Activated T-cell treated with anti-CD3 and anti-CD28 coated beads, Interleukin-2, amount 50 U/mL, for 72 hours (primary cell): Measurements from ENCODE around the gene RPS24. TPM values are rescaled to one million over a fixed set of nuclear protein-coding genes. Genes with fewer than 3 reads are reported as not detected.
A peak's percentile ranks its signal among the peaks of the same experiment; 100 is the strongest.

Source experiments
- ATAC-seq, 2 donors: fragments of 150-1000 bp; cut with Tn5 transposase; replicated peaks in 1 of 2; 2 replicates each; pipeline ENCODE4 v1.10.0; 2021; ENCODE audit warnings: moderate library complexity in 2 of 2, mild to moderate bottlenecking in 1 of 2
- DNase-seq, 2 donors: peaks; one replicate each; pipeline ENCODE4 v3.0.0; 2021 to 2022; ENCODE audit warnings: mixed read lengths in 1 of 2
- H3K27ac Mint-ChIP-seq: one replicate; pipeline ENCODE4 v1.8.0; 2022; ENCODE audit warnings: mild to moderate bottlenecking, moderate library complexity, mixed read lengths
- H3K27me3 Mint-ChIP-seq: one replicate; pipeline ENCODE4 v1.8.0; 2022; ENCODE audit warnings: low read depth, mixed read lengths
- H3K36me3 Mint-ChIP-seq, 2 donors: one replicate each; pipeline ENCODE4 v1.8.0; 2022; ENCODE audit warnings: mixed read lengths in 2 of 2, mild to moderate bottlenecking in 1 of 2; ENCODE audit not compliant: insufficient read depth in 2 of 2
- H3K4me1 Mint-ChIP-seq: one replicate; pipeline ENCODE4 v1.8.0; 2022; ENCODE audit warnings: low read depth, mixed read lengths
- H3K4me3 Mint-ChIP-seq, 2 donors: one replicate each; pipeline ENCODE4 v1.8.0; 2022; ENCODE audit warnings: mild to moderate bottlenecking in 2 of 2, mixed read lengths in 2 of 2, moderate library complexity in 2 of 2
- H3K9me3 Mint-ChIP-seq, 2 donors: one replicate each; pipeline ENCODE4 v1.8.0; 2022; ENCODE audit warnings: mixed read lengths in 2 of 2
- total RNA-seq, 2 donors: library from RNA; stranded (reverse); gene quantifications; one replicate each; pipeline ENCODE4 v1.2.3, GENCODE V29; 2022

The RPS24 gene
- total RNA-seq, 2 donors from 2014 or later = 1,385 to 1,724 TPM

GRCh38 chr10:78010278-78010677 is 23.4 kb upstream of the RPS24 start:
- ATAC-seq (no peak), DNase-seq (no peak)
- Mint-ChIP-seq H3K27me3 (no peaks in the 10 kb centered on the region), H3K9me3 (no peaks in the 10 kb centered on the region), H3K36me3 (peaks cover 9 to 35% of the 10 kb centered on the region in 2 donors), H3K4me3 (no peak overlapping the region), H3K27ac (no peak overlapping the region), H3K4me1 (no peaks in the 10 kb centered on the region)

GRCh38 chr10:78011065-78011464 is 22.6 kb upstream of the RPS24 start:
- no peak for DNase-seq
- Mint-ChIP-seq H3K36me3 (peaks cover 4 to 29% of the 10 kb centered on the region in 2 donors), H3K4me1 (no peaks in the 10 kb centered on the region), H3K27me3 (no peaks in the 10 kb centered on the region), H3K27ac (no peak overlapping the region), H3K4me3 (no peak overlapping the region), H3K9me3 (no peaks in the 10 kb centered on the region)
- ATAC-seq = no peak

- DNase-seq (no peak), ATAC-seq (no peak)
- H3K9me3 Mint-ChIP-seq = no peaks in the 10 kb centered on the region
- no peaks in the 10 kb centered on the region for H3K4me1 Mint-ChIP-seq
- no peak overlapping the region for H3K27ac Mint-ChIP-seq
- H3K36me3 Mint-ChIP-seq = peaks cover 6 to 25% of the 10 kb centered on the region in 2 donors
- H3K4me3 Mint-ChIP-seq = no peak overlapping the region
- no peaks in the 10 kb centered on the region for H3K27me3 Mint-ChIP-seq
These were observed 20.1 kb upstream of the RPS24 start for GRCh38 chr10:78013564-78013963.

- no peak overlapping the region for H3K27ac Mint-ChIP-seq
- H3K4me1 Mint-ChIP-seq = no peaks in the 10 kb centered on the region
- ATAC-seq = no peak
- no peak for DNase-seq
- H3K36me3 Mint-ChIP-seq = peaks cover 2 to 20% of the 10 kb centered on the region in 2 donors
- no peak overlapping the region for H3K4me3 Mint-ChIP-seq
- no peaks in the 10 kb centered on the region for H3K9me3 Mint-ChIP-seq
- no peaks in the 10 kb centered on the region for H3K27me3 Mint-ChIP-seq
These were observed 18.1 kb upstream of the RPS24 start for GRCh38 chr10:78015546-78015945.

GRCh38 chr10:78017856-78018255 is 15.8 kb upstream of the RPS24 start:
- no peak for ATAC-seq
- Mint-ChIP-seq H3K27ac (no peak overlapping the region), H3K36me3 (peaks cover 5 to 32% of the 10 kb centered on the region in 2 donors), H3K4me1 (no peaks in the 10 kb centered on the region), H3K4me3 (no peak overlapping the region), H3K27me3 (no peaks in the 10 kb centered on the region), H3K9me3 (no peaks in the 10 kb centered on the region)
- no peak for DNase-seq

GRCh38 chr10:78019264-78019663 is 14.4 kb upstream of the RPS24 start:
- DNase-seq = no peak
- Mint-ChIP-seq H3K27me3 (no peaks in the 10 kb centered on the region), H3K4me3 (no peak overlapping the region), H3K27ac (no peak overlapping the region), H3K4me1 (no peaks in the 10 kb centered on the region), H3K36me3 (peaks cover 7 to 31% of the 10 kb centered on the region in 2 donors), H3K9me3 (no peaks in the 10 kb centered on the region)
- ATAC-seq = no peak

GRCh38 chr10:78021201-78021600 is 12.5 kb upstream of the RPS24 start:
- Mint-ChIP-seq H3K4me3 (no peak overlapping the region), H3K27me3 (no peaks in the 10 kb centered on the region), H3K27ac (peak overlapping the region; percentile 63), H3K9me3 (no peaks in the 10 kb centered on the region), H3K36me3 (peaks cover 9 to 39% of the 10 kb centered on the region in 2 donors), H3K4me1 (peaks cover under 1% of the 10 kb centered on the region)
- DNase-seq (no peak), ATAC-seq (peak; percentile 68 to 79)

GRCh38 chr10:78023741-78024140 is 9.9 kb upstream of the RPS24 start:
- no peak for DNase-seq
- Mint-ChIP-seq H3K4me1 (peaks cover 20% of the 10 kb centered on the region), H3K9me3 (no peaks in the 10 kb centered on the region), H3K4me3 (no peak overlapping the region), H3K27ac (no peak overlapping the region), H3K36me3 (peaks cover 10 to 41% of the 10 kb centered on the region in 2 donors), H3K27me3 (no peaks in the 10 kb centered on the region)
- no peak for ATAC-seq

GRCh38 chr10:78025685-78026364 is 7.8 kb upstream of the RPS24 start:
- H3K36me3 Mint-ChIP-seq = peaks cover 14 to 36% of the 10 kb centered on the region in 2 donors
- H3K27me3 Mint-ChIP-seq = no peaks in the 10 kb centered on the region
- peaks cover 31% of the 10 kb centered on the region for H3K4me1 Mint-ChIP-seq
- H3K27ac Mint-ChIP-seq = no peak overlapping the region
- ATAC-seq (no peak), DNase-seq (no peak)
- H3K9me3 Mint-ChIP-seq = no peaks in the 10 kb centered on the region
- H3K4me3 Mint-ChIP-seq = no peak overlapping the region

- Mint-ChIP-seq H3K27me3 (no peaks in the 10 kb centered on the region), H3K36me3 (peaks cover 10 to 26% of the 10 kb centered on the region in 2 donors), H3K27ac (peak overlapping the region; percentile 100), H3K9me3 (no peaks in the 10 kb centered on the region), H3K4me3 (peak overlapping the region; percentile 99 to 100), H3K4me1 (peaks cover 31% of the 10 kb centered on the region)
- ATAC-seq (no peak), DNase-seq (peak; percentile 22 to 32)
These were observed 5.0 kb upstream of the RPS24 start for GRCh38 chr10:78028438-78029268.

- H3K4me1 Mint-ChIP-seq = peaks cover 34% of the 10 kb centered on the region
These were observed 4.1 kb upstream of the RPS24 start, which contains the start of gene POLR3A for GRCh38 chr10:78029269-78030226. Gene POLR3A, minus strand, starts transcription at chr10:78029515. Its CDS starts 108 bp downstream, at chr10:78029407.

GRCh38 chr10:78033387-78033636 is 351 bp upstream of the RPS24 start:
- Mint-ChIP-seq H3K27ac (peak overlapping the region; percentile 87), H3K27me3 (no peaks in the 10 kb centered on the region), H3K36me3 (peaks cover 28 to 34% of the 10 kb centered on the region in 2 donors), H3K4me3 (peak overlapping the region; percentile 78 to 79), H3K4me1 (peaks cover 53% of the 10 kb centered on the region), H3K9me3 (no peaks in the 10 kb centered on the region)
- DNase-seq (no peak), ATAC-seq (no peak)

More at GRCh38 chr10:78029269-78030226, 4.1 kb upstream of the RPS24 start, which contains the start of gene POLR3A:
- Mint-ChIP-seq H3K27me3 (no peaks in the 10 kb centered on the region), H3K4me3 (peak within 1 kb of the TSS; percentile 99 to 100), H3K36me3 (peaks cover 13 to 19% of the 10 kb centered on the region in 2 donors), H3K27ac (peak within 1 kb of the TSS; percentile 100), H3K9me3 (no peaks in the 10 kb centered on the region)
- DNase-seq (peak; percentile 92 to 94), ATAC-seq (peak; percentile 67 to 68)
